Measurements from ENCODE around the gene ACAP3. TPM values are rescaled to one million over a fixed set of nuclear protein-coding genes. Genes with fewer than 3 reads are reported as not detected.
"Not testable (repeated sequence)": the region's sequence is repeated elsewhere in the genome, so short reads cannot be mapped to it uniquely, and the experiment has no call there.

Gene ACAP3
- total and polyA plus RNA-seq, 5 experiments from 2014 or later: 2.0 to 69.1 (median 6.7) TPM

GRCh38 chr1:1324524-1325287 is 17.0 kb upstream of the ACAP3 start, which contains the start of the genes CPTP and INTS11:
Gene CPTP (plus strand): TSS chr1:1324802. CDS start chr1:1326911, 2,109 bp downstream.
Gene INTS11 (minus strand): TSS chr1:1324660. CDS start chr1:1324608, 52 bp downstream.
- peak within 1 kb of the TSS; percentile 58 to 96 (median 90) for H3K27ac Mint-ChIP-seq
- DNase-seq: peak; percentile 93 to 98 (median 96)
- H3K36me3 Mint-ChIP-seq: peaks cover 0 to 6% (median 0%) of the 10 kb centered on the region in 3 donors
- peak within 1 kb of the TSS; percentile 85 to 95 (median 89) for H3K4me3 Mint-ChIP-seq
- H3K4me1 Mint-ChIP-seq: peaks cover 12 to 52% (median 34%) of the 10 kb centered on the region in 4 donors
- POLR2A ChIA-PET: interaction anchor here (1.2 to 2.8 kb wide), 6 partner anchors 13 to 74 kb away, joined by 3 to 9 read pairs (median 6); partner anchors contain the start of genes AURKAIP1, CCNL2, DVL1 and PUSL1
- ATAC-seq: peak; percentile 84 to 90
- H3K27me3 Mint-ChIP-seq: no peaks in the 10 kb centered on the region
- H3K9me3 Mint-ChIP-seq: no peaks in the 10 kb centered on the region

DNA sequence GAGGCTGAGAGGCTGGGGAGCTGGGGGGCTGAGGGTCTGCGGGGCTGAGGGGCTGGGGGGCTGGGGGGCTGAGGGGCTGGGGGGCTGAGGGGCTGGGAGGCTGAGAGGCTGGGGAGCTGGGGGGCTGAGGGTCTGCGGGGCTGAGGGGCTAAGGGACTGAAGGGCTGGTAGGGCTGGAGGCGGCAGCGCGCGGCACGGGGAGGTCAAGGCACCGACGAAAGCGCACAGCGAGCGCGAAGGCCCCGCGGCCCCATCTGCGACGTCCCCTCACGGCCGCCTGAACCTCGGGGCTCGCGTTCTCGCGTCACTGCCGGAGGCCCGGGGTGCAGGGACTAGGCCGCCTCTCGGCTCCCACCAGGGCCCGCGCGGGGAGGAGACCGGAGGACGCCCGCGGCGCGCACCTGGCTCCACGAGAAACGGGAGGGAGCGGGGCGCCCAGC is 16.4 kb upstream of the ACAP3 start:
- H3K27ac Mint-ChIP-seq: peak overlapping the region in 5 of 10 donors; percentile 58 to 94 (median 89)
- no peaks in the 10 kb centered on the region for H3K27me3 Mint-ChIP-seq
- H3K4me1 Mint-ChIP-seq: peaks cover 12 to 51% (median 35%) of the 10 kb centered on the region in 4 donors
- ATAC-seq (peak in 1 of 2 donors; percentile 43), DNase-seq (no peak)
- H3K4me3 Mint-ChIP-seq: peak overlapping the region in 8 of 10 donors; percentile 51 to 92 (median 85)
- POLR2A ChIA-PET: interaction anchor here (0.7 to 2.0 kb wide), 2 partner anchors 24 to 154 kb away, joined by 4 to 9 read pairs; partner anchors contain the start of gene DVL1
- peaks cover 0 to 12% (median 0%) of the 10 kb centered on the region in 3 donors for H3K36me3 Mint-ChIP-seq
- no peaks in the 10 kb centered on the region for H3K9me3 Mint-ChIP-seq

GRCh38 chr1:1322952-1323351 is 15.2 kb upstream of the ACAP3 start:
- H3K27me3 Mint-ChIP-seq: no peaks in the 10 kb centered on the region
- no peaks in the 10 kb centered on the region for H3K9me3 Mint-ChIP-seq
- peaks cover 12 to 51% (median 35%) of the 10 kb centered on the region in 4 donors for H3K4me1 Mint-ChIP-seq

GRCh38 chr1:1322418-1322817 is 14.7 kb upstream of the ACAP3 start:
- ATAC-seq: no peak
- no peaks in the 10 kb centered on the region for H3K27me3 Mint-ChIP-seq
- no peak for DNase-seq
- H3K27ac Mint-ChIP-seq: peak overlapping the region in 8 of 10 donors; percentile 9 to 88 (median 62)
- peak overlapping the region; percentile 51 to 86 (median 79) for H3K4me3 Mint-ChIP-seq
- POLR2A ChIA-PET: interaction anchor here (0.7 kb wide), 1 partner anchor 114 kb away, joined by 7 read pairs; no protein-coding TSS in a partner anchor
- no peaks in the 10 kb centered on the region for H3K9me3 Mint-ChIP-seq
- H3K36me3 Mint-ChIP-seq: peaks cover 0 to 25% (median 0%) of the 10 kb centered on the region in 3 donors
- peaks cover 11 to 49% (median 34%) of the 10 kb centered on the region in 4 donors for H3K4me1 Mint-ChIP-seq

More at GRCh38 chr1:1322952-1323351, 15.2 kb upstream of the ACAP3 start:
- H3K27ac Mint-ChIP-seq: peak overlapping the region in 7 of 10 donors; percentile 40 to 96 (median 85)
- DNase-seq: no peak
- H3K4me3 Mint-ChIP-seq: peak overlapping the region; percentile 82 to 95 (median 88)
- no peak for ATAC-seq
- peaks cover 0 to 24% (median 0%) of the 10 kb centered on the region in 3 donors for H3K36me3 Mint-ChIP-seq
- POLR2A ChIA-PET: interaction anchor here (0.6 kb wide), 1 partner anchor 290 kb away, joined by 3 read pairs; no protein-coding TSS in a partner anchor

GRCh38 chr1:1321477-1321876 is 13.7 kb upstream of the ACAP3 start:
- Mint-ChIP-seq H3K36me3 (peaks cover 0 to 31% (median 0%) of the 10 kb centered on the region in 3 donors), H3K4me3 (peak overlapping the region in 3 of 10 donors; percentile 22 to 50 (median 34)), H3K9me3 (no peaks in the 10 kb centered on the region), H3K4me1 (peaks cover 11 to 49% (median 30%) of the 10 kb centered on the region in 4 donors), H3K27me3 (no peaks in the 10 kb centered on the region), H3K27ac (peak overlapping the region in 3 of 10 donors; percentile 34 to 60 (median 47))
- no peak for ATAC-seq
- POLR2A ChIA-PET: interaction anchor here (0.6 to 0.7 kb wide), 2 partner anchors 54 to 115 kb away, joined by 3 to 7 read pairs; partner anchors contain the start of gene AURKAIP1
- DNase-seq: no peak

DNA sequence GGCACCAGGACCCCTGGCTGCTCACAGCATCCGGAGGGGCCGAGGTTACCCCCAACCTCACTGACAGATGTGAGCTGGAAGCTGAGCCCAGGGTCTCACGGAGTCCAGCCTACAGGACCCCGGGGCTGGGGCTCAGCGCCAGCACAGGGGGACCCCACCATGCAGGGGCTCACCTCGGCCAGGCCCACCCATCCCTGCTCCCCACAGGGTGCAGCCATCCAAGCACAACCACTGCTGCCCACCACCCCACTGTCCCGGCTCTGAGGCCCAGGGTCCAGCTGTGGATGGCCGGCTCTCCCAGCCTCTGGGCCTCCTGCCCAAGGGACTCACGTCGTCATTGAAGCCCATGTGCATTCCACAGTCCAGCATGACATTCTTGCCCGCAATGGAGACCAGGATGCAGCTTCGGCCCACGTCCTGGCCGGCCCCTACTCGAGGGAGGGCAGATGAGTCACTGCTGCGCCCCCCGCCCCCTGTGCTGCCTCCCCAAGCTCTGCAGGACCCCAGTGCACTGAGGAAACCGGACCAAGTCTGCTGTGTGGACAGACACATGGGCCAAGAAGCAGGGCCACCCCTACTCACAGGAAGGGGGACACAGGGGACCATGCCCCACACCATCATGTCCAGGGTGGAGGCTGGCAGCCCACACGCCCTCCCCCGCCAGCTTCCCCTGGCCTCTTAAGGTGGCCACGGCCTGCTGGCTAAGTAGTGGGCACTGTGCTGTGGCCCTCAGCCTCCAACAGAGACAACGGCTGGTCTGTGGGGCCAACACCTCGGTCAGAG is 13.1 kb upstream of the ACAP3 start:
- no peak for ATAC-seq
- Mint-ChIP-seq H3K9me3 (no peaks in the 10 kb centered on the region), H3K27ac (peak overlapping the region in 3 of 10 donors; percentile 34 to 60 (median 47)), H3K4me1 (peaks cover 8 to 43% (median 25%) of the 10 kb centered on the region in 4 donors), H3K36me3 (peaks cover 0 to 36% (median 0%) of the 10 kb centered on the region in 3 donors), H3K27me3 (no peaks in the 10 kb centered on the region), H3K4me3 (peak overlapping the region in 3 of 10 donors; percentile 22 to 50 (median 38))
- POLR2A ChIA-PET: interaction anchor here (0.6 to 1.3 kb wide), 2 partner anchors 50 to 54 kb away, joined by 3 read pairs; partner anchors contain the start of gene AURKAIP1
- no peak for DNase-seq

GRCh38 chr1:1319646-1319941 is 11.9 kb upstream of the ACAP3 start:
- peaks cover 8 to 40% (median 21%) of the 10 kb centered on the region in 4 donors for H3K4me1 Mint-ChIP-seq
- no peak for DNase-seq
- H3K9me3 Mint-ChIP-seq: no peaks in the 10 kb centered on the region
- H3K36me3 Mint-ChIP-seq: peaks cover 0 to 41% (median 0%) of the 10 kb centered on the region in 3 donors
- POLR2A ChIA-PET: interaction anchor here (1.3 kb wide), 1 partner anchor 52 kb away, joined by 3 read pairs; no protein-coding TSS in a partner anchor
- H3K27me3 Mint-ChIP-seq: no peaks in the 10 kb centered on the region
- H3K27ac Mint-ChIP-seq: peak overlapping the region in 2 of 10 donors; percentile 25 to 72
- peak overlapping the region in 1 of 10 donors; percentile 48 for H3K4me3 Mint-ChIP-seq
- no peak for ATAC-seq

GRCh38 chr1:1318777-1319645 is 11.3 kb upstream of the ACAP3 start:
- Mint-ChIP-seq H3K9me3 (no peaks in the 10 kb centered on the region), H3K4me1 (peaks cover 7 to 38% (median 18%) of the 10 kb centered on the region in 4 donors), H3K27me3 (no peaks in the 10 kb centered on the region), H3K4me3 (peak overlapping the region in 1 of 10 donors; percentile 48), H3K27ac (peak overlapping the region in 4 of 10 donors; percentile 22 to 72 (median 30)), H3K36me3 (peaks cover 0 to 41% (median 0%) of the 10 kb centered on the region in 3 donors)
- no peak for DNase-seq
- no peak for ATAC-seq
- POLR2A ChIA-PET: no interaction called here

- Mint-ChIP-seq H3K36me3 (peaks cover 0 to 47% (median 1%) of the 10 kb centered on the region in 3 donors), H3K4me3 (no peak overlapping the region), H3K9me3 (no peaks in the 10 kb centered on the region)
Measured at GRCh38 chr1:1318131-1318652, 10.5 kb upstream of the ACAP3 start.

DNA sequence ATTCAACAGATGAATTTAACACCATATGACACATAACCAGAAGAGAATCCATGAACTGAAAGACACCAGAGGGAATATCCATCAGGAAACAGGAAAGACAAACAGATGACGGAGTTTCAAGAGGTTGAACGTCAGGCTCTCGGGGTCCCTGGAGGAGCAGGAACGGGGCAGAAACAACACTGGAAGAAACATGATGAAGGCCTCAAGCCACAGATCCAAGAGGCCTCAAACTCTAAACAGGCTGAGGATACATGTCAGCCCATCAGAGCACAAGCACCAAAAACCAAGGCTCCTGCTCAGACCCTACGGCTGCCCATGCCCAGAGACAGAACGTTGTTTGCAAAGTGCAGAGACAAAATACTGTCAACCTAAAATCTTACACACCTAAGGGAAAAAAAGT is 9.7 kb upstream of the ACAP3 start:
- Mint-ChIP-seq H3K27me3 (no peaks in the 10 kb centered on the region), H3K27ac (peak overlapping the region in 2 of 10 donors; percentile 37 to 59), H3K9me3 (no peaks in the 10 kb centered on the region), H3K4me3 (no peak overlapping the region), H3K4me1 (peaks cover 5 to 28% (median 9%) of the 10 kb centered on the region in 4 donors), H3K36me3 (peaks cover 0 to 50% (median 1%) of the 10 kb centered on the region in 3 donors)
- ATAC-seq (no peak), DNase-seq (no peak)
- POLR2A ChIA-PET: interaction anchor here (1.5 kb wide), 1 partner anchor 12 kb away, joined by 3 read pairs; no protein-coding TSS in a partner anchor

More at GRCh38 chr1:1318131-1318652, 10.5 kb upstream of the ACAP3 start:
- Mint-ChIP-seq H3K27ac (no peak overlapping the region), H3K27me3 (no peaks in the 10 kb centered on the region), H3K4me1 (peaks cover 2 to 35% (median 12%) of the 10 kb centered on the region in 4 donors)
- DNase-seq: no peak
- POLR2A ChIA-PET: interaction anchor here (1.5 kb wide), 1 partner anchor 13 kb away, joined by 3 read pairs; no protein-coding TSS in a partner anchor
- ATAC-seq: no peak

- H3K27me3 Mint-ChIP-seq, H3K9me3 Mint-ChIP-seq, DNase-seq, POLR2A ChIA-PET, ATAC-seq, H3K4me3 Mint-ChIP-seq: not testable (repeated sequence)
- peaks cover 0 to 18% (median 4%) of the 10 kb centered on the region in 4 donors for H3K4me1 Mint-ChIP-seq
- peak overlapping the region in 4 of 10 donors; percentile 15 to 79 (median 37) for H3K27ac Mint-ChIP-seq
- H3K36me3 Mint-ChIP-seq: peaks cover 0 to 52% (median 1%) of the 10 kb centered on the region in 3 donors
Measured at GRCh38 chr1:1316199-1316598, 8.5 kb upstream of the ACAP3 start.
